GM12874 (cell line): ENCODE results near the gene ZNF346.

ENCODE experiments used
- CTCF ChIP-seq: IDR thresholded peaks from 2 replicates; pipeline ENCODE4 v1.5.1; 2011; ENCODE audit warnings: low read depth, mild to moderate bottlenecking, control low read depth, low read length, moderate library complexity; ENCODE audit not compliant: insufficient read depth

Gene ZNF346

DNA sequence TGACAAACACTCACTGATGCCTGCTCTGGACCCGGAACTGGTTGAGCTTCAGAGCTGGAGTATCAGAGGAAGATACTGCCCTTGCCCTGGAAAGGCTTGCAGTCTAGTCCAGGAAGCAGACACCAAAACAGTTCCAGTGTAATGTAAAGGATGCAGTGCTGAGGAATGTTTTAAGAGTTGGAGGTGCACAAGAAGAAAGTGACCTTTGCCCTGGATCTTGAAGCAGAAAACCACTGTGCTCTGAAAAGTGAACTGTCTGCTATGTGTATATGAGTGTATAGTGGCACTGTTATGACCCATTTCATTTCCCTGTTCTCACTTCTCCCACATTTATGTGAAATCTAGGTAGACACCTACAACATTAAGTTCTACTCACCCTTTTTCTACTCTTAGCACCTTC is 2.1 kb downstream of the ZNF346 start:
- TF ChIP-seq CTCF, result no peak

GRCh38 chr5:177025101-177025601 is 2.7 kb downstream of the ZNF346 start:
- no peak for TF ChIP-seq CTCF

DNA sequence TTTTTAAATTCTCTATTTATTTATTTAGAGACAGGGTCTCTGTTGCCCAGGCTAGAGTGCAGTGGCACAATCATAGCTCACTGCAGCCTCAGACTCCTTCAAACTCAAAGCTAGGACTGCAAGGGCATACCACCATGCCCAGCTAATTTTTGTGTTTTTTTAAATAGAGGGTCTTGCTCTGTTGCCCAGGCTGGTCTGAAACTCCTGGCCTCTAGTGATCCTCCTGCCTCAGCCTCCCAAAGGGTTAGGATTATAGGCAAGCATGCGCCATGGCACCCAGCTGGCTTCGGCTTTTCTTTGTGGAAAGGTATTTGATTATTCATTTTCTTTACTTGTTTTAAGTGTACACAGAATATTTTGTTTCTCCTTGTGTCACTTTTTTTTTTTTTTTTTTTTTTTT is 5.2 kb downstream of the ZNF346 start:
- TF ChIP-seq CTCF, result no peak

- no peak for TF ChIP-seq CTCF
Measured at GRCh38 chr5:177029498-177029897, 7.0 kb downstream of the ZNF346 start.

DNA sequence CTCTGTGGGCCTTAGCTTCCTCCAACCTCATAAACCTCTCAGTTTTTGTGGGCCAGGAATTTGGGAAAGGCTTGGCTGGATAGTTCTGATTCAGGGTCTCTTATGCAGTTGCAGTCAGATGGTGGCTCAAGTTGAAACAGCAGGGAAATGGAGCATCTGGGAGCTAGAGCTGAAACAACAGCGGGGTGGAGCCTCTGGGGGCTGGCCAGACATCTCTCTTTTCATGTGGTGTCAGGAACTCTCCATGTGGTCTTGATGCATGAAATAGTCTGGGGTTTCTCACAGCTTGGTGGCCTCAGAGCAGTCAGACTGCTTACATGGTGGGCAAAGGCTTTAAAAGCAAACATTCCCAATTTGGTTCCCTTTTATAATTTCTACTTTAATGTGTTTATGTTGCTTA is 13.5 kb downstream of the ZNF346 start:
- TF ChIP-seq CTCF, result no peak

- TF ChIP-seq CTCF, result no peak
Measured at GRCh38 chr5:177036443-177036842, 13.9 kb downstream of the ZNF346 start.

GRCh38 chr5:177036921-177037320 is 14.4 kb downstream of the ZNF346 start:
- no peak for TF ChIP-seq CTCF
